ENCODE measurements around the gene FRRS1. TPM values are rescaled to one million over a fixed set of nuclear protein-coding genes. Genes with fewer than 3 reads are reported as not detected.

FRRS1 gene
- total RNA-seq, 4 donors from 2014 or later, result 25.4 to 34.4 (median 30.5) TPM

GRCh38 chr1:99754697-99755096 is 11.7 kb downstream of the FRRS1 start:
- H3K4me1 ChIP-seq, result peaks cover 34% of the 10 kb centered on the region
- 93% methylated on average over 5 of the region's 5 CpGs for WGBS
- H3K9me3 ChIP-seq, result no peaks in the 10 kb centered on the region
- DNase-seq (ENCODE audit: low spot score in 2 of 2), result no peak
- no peak for TF ChIP-seq POLR2A (IDR thresholded peaks at IDR 0.05)
- no peak for TF ChIP-seq CTCF (IDR thresholded peaks at IDR 0.05)
- no peak for TF ChIP-seq POLR2AphosphoS5 (IDR thresholded peaks at IDR 0.05)
- no peak for TF ChIP-seq EP300 (IDR thresholded peaks at IDR 0.05)
- H3K4me3 ChIP-seq, result no peak overlapping the region
- H3K27ac ChIP-seq, result no peak overlapping the region
- H3K36me3 ChIP-seq, result no peaks in the 10 kb centered on the region
- no peaks in the 10 kb centered on the region for H3K27me3 ChIP-seq

- Histone ChIP-seq H3K4me1 (peaks cover 31% of the 10 kb centered on the region), H3K4me3 (no peak overlapping the region), H3K9me3 (no peaks in the 10 kb centered on the region), H3K27ac (no peak overlapping the region), H3K36me3 (no peaks in the 10 kb centered on the region), H3K27me3 (no peaks in the 10 kb centered on the region)
- DNase-seq (ENCODE audit: low spot score in 2 of 2), result no peak
- WGBS, result 89% methylated on average over 2 of the region's 2 CpGs
- no peak for TF ChIP-seq EP300 (IDR thresholded peaks at IDR 0.05)
- no peak for TF ChIP-seq POLR2A (IDR thresholded peaks at IDR 0.05)
- no peak for TF ChIP-seq CTCF (IDR thresholded peaks at IDR 0.05)
- TF ChIP-seq POLR2AphosphoS5 (IDR thresholded peaks at IDR 0.05), result no peak
These were observed 12.3 kb downstream of the FRRS1 start for GRCh38 chr1:99754055-99754626.

- Histone ChIP-seq H3K4me1 (peaks cover 15% of the 10 kb centered on the region), H3K4me3 (no peak overlapping the region), H3K36me3 (no peaks in the 10 kb centered on the region), H3K27me3 (no peaks in the 10 kb centered on the region), H3K9me3 (no peaks in the 10 kb centered on the region), H3K27ac (no peak overlapping the region)
- 94% methylated on average over 1 of the region's 1 CpG for WGBS
- DNase-seq (ENCODE audit: low spot score in 2 of 2), result no peak
- no peak for TF ChIP-seq POLR2AphosphoS5 (IDR thresholded peaks at IDR 0.05)
- TF ChIP-seq EP300 (IDR thresholded peaks at IDR 0.05), result no peak
- TF ChIP-seq CTCF (IDR thresholded peaks at IDR 0.05), result no peak
- TF ChIP-seq POLR2A (IDR thresholded peaks at IDR 0.05), result no peak
These were observed 14.4 kb downstream of the FRRS1 start for GRCh38 chr1:99751877-99752504.

- H3K36me3 ChIP-seq, result peaks cover 13% of the 10 kb centered on the region
- no peaks in the 10 kb centered on the region for H3K4me1 ChIP-seq
- TF ChIP-seq CTCF (IDR thresholded peaks at IDR 0.05), result no peak
- no peak for TF ChIP-seq EP300 (IDR thresholded peaks at IDR 0.05)
- no peak for TF ChIP-seq POLR2A (IDR thresholded peaks at IDR 0.05)
- TF ChIP-seq POLR2AphosphoS5 (IDR thresholded peaks at IDR 0.05), result no peak
- no peaks in the 10 kb centered on the region for H3K9me3 ChIP-seq
- H3K27ac ChIP-seq, result no peak overlapping the region
- 88% methylated on average over 2 of the region's 2 CpGs for WGBS
- H3K4me3 ChIP-seq, result no peak overlapping the region
- no peak for DNase-seq (ENCODE audit: low spot score in 2 of 2)
- H3K27me3 ChIP-seq, result no peaks in the 10 kb centered on the region
These were observed 16.7 kb downstream of the FRRS1 start for GRCh38 chr1:99749504-99750347.

GRCh38 chr1:99748419-99748818 is 18.0 kb downstream of the FRRS1 start:
- WGBS, result 67% methylated on average over 2 of the region's 2 CpGs
- TF ChIP-seq EP300 (IDR thresholded peaks at IDR 0.05), result no peak
- no peak for TF ChIP-seq POLR2AphosphoS5 (IDR thresholded peaks at IDR 0.05)
- no peak for TF ChIP-seq CTCF (IDR thresholded peaks at IDR 0.05)
- TF ChIP-seq POLR2A (IDR thresholded peaks at IDR 0.05), result no peak

More at GRCh38 chr1:99748419-99748818, 18.0 kb downstream of the FRRS1 start:
- Histone ChIP-seq H3K4me1 (no peaks in the 10 kb centered on the region), H3K27ac (no peak overlapping the region), H3K27me3 (no peaks in the 10 kb centered on the region), H3K36me3 (peaks cover 16% of the 10 kb centered on the region), H3K9me3 (no peaks in the 10 kb centered on the region), H3K4me3 (no peak overlapping the region)
- DNase-seq (ENCODE audit: low spot score in 2 of 2), result no peak

Data from suprapubic skin (tissue), 4 donors.